SK-N-SH (cell line): ENCODE data around the gene CDK4. TPM values are rescaled to one million over a fixed set of nuclear protein-coding genes. Genes with fewer than 3 reads are reported as not detected.
A peak's percentile ranks its signal among the peaks of the same experiment; 100 is the strongest.

ENCODE experiments used
- CTCF ChIA-PET: fragments of 300-600, 350-600 bp; formaldehyde crosslinking; extraction: SDS; loops from one replicate; lab custom pipeline; 2021; lab: Yijun Ruan, JAX
- POLR2A ChIA-PET: fragments of 350-600 bp; sonication (Branson Sonifier 250); formaldehyde crosslinking; extraction: SDS; loops from one replicate; lab custom pipeline; 2020; ENCODE audit warnings: antibody characterized with exemption, inconsistent platforms; lab: Yijun Ruan, JAX
- DNase-seq: peaks from one replicate; pipeline ENCODE4 v3.0.0; 2012
- H2AFZ ChIP-seq: fragments of 200-600 bp; sonication (generic); 2 replicates; pipeline ENCODE4 v1.8.1; 2016; ENCODE audit warnings: antibody characterized with exemption, mild to moderate bottlenecking, low read depth
- H3F3A ChIP-seq: fragments of 200-600 bp; sonication (generic); replicated peaks from 2 replicates; pipeline ENCODE3; 2016; ENCODE audit warnings: antibody characterized with exemption, mild to moderate bottlenecking; ENCODE audit not compliant: insufficient read depth
- H3K27ac ChIP-seq, 2 experiments: fragments of 200-500 bp in 1 of 2; fragments of 200-600 bp in 1 of 2; sonication (Bioruptor generic) in 1 of 2; sonication (generic), shearing (Covaris generic) in 1 of 2; 2 replicates each; pipeline versions ENCODE4 v1.5.1 to v1.6.1; 2014 to 2016; ENCODE audit warnings: low read depth in 2 of 2, inconsistent platforms in 1 of 2, low read length in 1 of 2, mild to moderate bottlenecking in 1 of 2, mixed read lengths in 1 of 2
- H3K27me3 ChIP-seq: fragments of 200-600 bp; sonication (generic), shearing (Covaris generic); 2 replicates; pipeline ENCODE4 v1.6.1; 2016; ENCODE audit warnings: mixed run types; ENCODE audit not compliant: insufficient read depth
- H3K36me3 ChIP-seq, 2 experiments: fragments of 200-500 bp in 1 of 2; fragments of 200-600 bp in 1 of 2; sonication (Bioruptor generic) in 1 of 2; sonication (generic) in 1 of 2; replicated peaks in 1 of 2; 2 replicates each; pipeline versions ENCODE3 to v1.5.1; 2014 to 2016; ENCODE audit warnings: low read length in 1 of 2, mild to moderate bottlenecking in 1 of 2; ENCODE audit not compliant: insufficient read depth in 2 of 2, control insufficient read depth in 1 of 2
- H3K4me1 ChIP-seq, 2 experiments: fragments of 200-500 bp in 1 of 2; fragments of 200-600 bp in 1 of 2; sonication (Bioruptor generic) in 1 of 2; sonication (generic), shearing (Covaris generic) in 1 of 2; 2 replicates each; pipeline versions ENCODE4 v1.5.1 to v1.6.1; 2014 to 2016; ENCODE audit warnings: low read depth in 1 of 2, low read length in 1 of 2, mixed run types in 1 of 2; ENCODE audit not compliant: insufficient read depth in 2 of 2, control insufficient read depth in 1 of 2
- H3K4me2 ChIP-seq: fragments of 200-600 bp; sonication (generic), shearing (Covaris generic); 2 replicates; pipeline ENCODE4 v1.6.1; 2017; ENCODE audit warnings: mixed run types
- H3K4me3 ChIP-seq, 2 experiments: fragments of 200-500 bp in 1 of 2; fragments of 200-600 bp in 1 of 2; sonication (Bioruptor generic) in 1 of 2; sonication (generic), shearing (Covaris generic) in 1 of 2; 2 replicates each; pipeline versions ENCODE4 v1.5.1 to v1.8.1; 2014 to 2016; ENCODE audit warnings: low read depth in 2 of 2, inconsistent platforms in 1 of 2, low read length in 1 of 2, mild to moderate bottlenecking in 1 of 2, mixed read lengths in 1 of 2, moderate library complexity in 1 of 2
- H3K79me2 ChIP-seq: fragments of 200-600 bp; sonication (generic); 2 replicates; pipeline ENCODE4 v1.8.1; 2017; ENCODE audit warnings: mild to moderate bottlenecking; ENCODE audit not compliant: insufficient read depth
- H3K9ac ChIP-seq: fragments of 200-600 bp; sonication (generic); 2 replicates; pipeline ENCODE4 v1.6.1; 2017; ENCODE audit warnings: mixed run types
- H3K9me2 ChIP-seq: fragments of 200-600 bp; sonication (generic); 2 replicates; pipeline ENCODE4 v1.6.1; 2017; ENCODE audit warnings: mixed run types
- H3K9me3 ChIP-seq: fragments of 200-600 bp; sonication (generic); 2 replicates; pipeline ENCODE4 v1.6.1; 2017; ENCODE audit warnings: mixed run types, mild to moderate bottlenecking, moderate library complexity
- H4K20me1 ChIP-seq: fragments of 200-600 bp; sonication (generic); 2 replicates; pipeline ENCODE4 v1.6.1; 2017; ENCODE audit warnings: mild to moderate bottlenecking, mixed run types; ENCODE audit not compliant: insufficient read depth
- FOXJ3 ChIP-seq: sonication (generic); formaldehyde crosslinking; IDR thresholded peaks from 2 replicates; pipeline ENCODE4 v1.5.1; 2020; ENCODE audit warnings: mild to moderate bottlenecking, missing genetic modification reagents
- GABPA ChIP-seq: IDR thresholded peaks from 2 replicates; pipeline ENCODE4 v1.4.0; 2012; ENCODE audit warnings: low read depth, mild to moderate bottlenecking
- JUND ChIP-seq: IDR thresholded peaks from 2 replicates; pipeline ENCODE4 v1.4.0; 2012
- MEF2A ChIP-seq: IDR thresholded peaks from 2 replicates; pipeline ENCODE4 v1.4.0; 2012; ENCODE audit warnings: low read depth, borderline replicate concordance
- MXI1 ChIP-seq: IDR thresholded peaks from 2 replicates; pipeline ENCODE4 v1.6.1; 2012; ENCODE audit warnings: mild to moderate bottlenecking, low read depth, low read length, improper control_type of control experiment
- NRF1 ChIP-seq: IDR thresholded peaks from 2 replicates; pipeline ENCODE4 v1.6.1; 2012; ENCODE audit warnings: low read depth, mild to moderate bottlenecking, low read length
- RCOR1 ChIP-seq: fragments of 150-350 bp; IDR thresholded peaks from 2 replicates; pipeline ENCODE4 v1.6.1; 2017; ENCODE audit warnings: antibody characterized with exemption, low read length
- REST ChIP-seq: IDR thresholded peaks from 2 replicates; pipeline ENCODE4 v1.6.1; 2012; ENCODE audit warnings: mild to moderate bottlenecking, low read depth, low read length, moderate library complexity
- RFX5 ChIP-seq: IDR thresholded peaks from 2 replicates; pipeline ENCODE4 v1.6.1; 2012; ENCODE audit warnings: mild to moderate bottlenecking, improper control_type of control experiment, low read length
- RXRA ChIP-seq: IDR thresholded peaks from 2 replicates; pipeline ENCODE4 v1.4.0; 2012; ENCODE audit warnings: low read depth, mild to moderate bottlenecking, borderline replicate concordance
- SIN3A ChIP-seq: IDR thresholded peaks from 2 replicates; pipeline ENCODE4 v1.6.1; 2012; ENCODE audit warnings: low read depth, mild to moderate bottlenecking, low read length, moderate library complexity, borderline replicate concordance
- TAF1 ChIP-seq: IDR thresholded peaks from 2 replicates; pipeline ENCODE4 v1.6.1; 2012; ENCODE audit warnings: low read depth, mild to moderate bottlenecking, low read length, moderate library complexity, borderline replicate concordance
- USF2 ChIP-seq: fragments of 150-350 bp; IDR thresholded peaks from 2 replicates; pipeline ENCODE4 v1.6.1; 2017; ENCODE audit warnings: antibody characterized with exemption, low read length, low read depth, borderline replicate concordance
- YY1 ChIP-seq: IDR thresholded peaks from 2 replicates; pipeline ENCODE4 v1.4.0; 2012; ENCODE audit warnings: low read depth, mild to moderate bottlenecking
- WGBS: methylation state at CpG from one replicate; pipeline ENCODE4 v1.1.6; 2017; ENCODE audit warnings: low lambda C conversion rate; 5-methylcytosine and 5-hydroxymethylcytosine counted together
- polyA plus RNA-seq, 3 experiments: library from polyadenylated mRNA; depleted of rRNA; stranded (reverse); fragments of >200 nt; gene quantifications; 2 replicates each; pipeline ENCODE4 v1.2.3, GENCODE V29; 2012

CDK4 gene
- polyA plus RNA-seq, 1 of the 3 experiments (the other 2 are of a cell fraction) = 324 TPM

- H3K4me3 ChIP-seq = no peak overlapping the region
Observed at GRCh38 chr12:57783861-57784260, 31.8 kb upstream of the CDK4 start.

GRCh38 chr12:57783466-57783801 is 31.3 kb upstream of the CDK4 start:
- H2AFZ ChIP-seq = no peak overlapping the region
- H3K9me2 ChIP-seq = no peaks in the 10 kb centered on the region
- H3K4me3 ChIP-seq = peak overlapping the region; percentile 82 to 93
- H3K27ac ChIP-seq = no peak overlapping the region
- 56% methylated on average over 12 of the region's 12 CpGs for WGBS
- H3K9me3 ChIP-seq = no peaks in the 10 kb centered on the region
- H4K20me1 ChIP-seq = no peaks in the 10 kb centered on the region
- peak overlapping the region; percentile 92 for H3K4me2 ChIP-seq
- TF ChIP-seq FOXJ3 (CRISPR knock-in tag) (no peak), GABPA (no peak), NRF1 (no peak), TAF1 (no peak), RXRA (no peak), RCOR1 (no peak), USF2 (no peak)
- POLR2A ChIA-PET = no interaction called here
- CTCF ChIA-PET = interaction anchor here (0.6 to 2.0 kb wide), 20 partner anchors 9 to 1361 kb away, joined by 3 to 17 read pairs (median 4); partner anchors contain the start of gene CDK4
- H3K27me3 ChIP-seq = no peaks in the 10 kb centered on the region
- peaks cover 18% of the 10 kb centered on the region for H3F3A ChIP-seq
- H3K9ac ChIP-seq = peak overlapping the region; percentile 74
- DNase-seq = no peak
- H3K36me3 ChIP-seq = peaks cover 24 to 37% of the 10 kb centered on the region in 2 experiments
- H3K79me2 ChIP-seq = peaks cover 36% of the 10 kb centered on the region
- H3K4me1 ChIP-seq = peaks cover 0 to 5% of the 10 kb centered on the region in 2 experiments; a peak in 1 of 4 replicates

More at GRCh38 chr12:57783861-57784260, 31.8 kb upstream of the CDK4 start:
- no peak for DNase-seq
- CTCF ChIA-PET = interaction anchor here (0.6 to 2.0 kb wide), 7 partner anchors 19 to 122 kb away, joined by 3 to 9 read pairs (median 5); no protein-coding TSS in a partner anchor
- WGBS = 76% methylated on average over 11 of the region's 11 CpGs
- no peak overlapping the region for H3K9ac ChIP-seq
- no peak overlapping the region for H3K27ac ChIP-seq
- no peaks in the 10 kb centered on the region for H3K9me2 ChIP-seq
- POLR2A ChIA-PET = no interaction called here
- H3K4me1 ChIP-seq = peaks cover 0 to 5% of the 10 kb centered on the region in 2 experiments; a peak in 1 of 4 replicates
- peaks cover 18% of the 10 kb centered on the region for H3F3A ChIP-seq
- H3K4me2 ChIP-seq = peak overlapping the region; percentile 92; the same call in 1 of the 2 replicates
- H3K36me3 ChIP-seq = peaks cover 24 to 41% of the 10 kb centered on the region in 2 experiments
- no peak overlapping the region for H2AFZ ChIP-seq
- H4K20me1 ChIP-seq = no peaks in the 10 kb centered on the region
- no peaks in the 10 kb centered on the region for H3K9me3 ChIP-seq
- TF ChIP-seq SIN3A (no peak), YY1 (no peak), USF2 (no peak), JUND (no peak), MXI1 (no peak), MEF2A (no peak), RFX5 (no peak), REST (no peak)
- H3K79me2 ChIP-seq = peaks cover 36% of the 10 kb centered on the region
- H3K27me3 ChIP-seq = no peaks in the 10 kb centered on the region
